Prostate gland (tissue), 2 donors: ENCODE results near the gene KCNMB4. TPM values are rescaled to one million over a fixed set of nuclear protein-coding genes. Genes with fewer than 3 reads are reported as not detected.

Experiments used
- DNase-seq: peaks from one replicate; pipeline ENCODE4 v3.0.0-alpha.2; 2019; ENCODE audit warnings: low spot score
- H3K27ac ChIP-seq, 2 donors: fragments of 200-600 bp; sonication (generic); 2 replicates each; pipeline ENCODE4 v1.5.1; 2017 to 2019
- H3K27me3 ChIP-seq: fragments of 200-600 bp; sonication (generic); replicated peaks from 2 replicates; pipeline ENCODE4 v1.5.1; 2019; ENCODE audit not compliant: insufficient read depth
- H3K36me3 ChIP-seq, 2 donors: fragments of 200-600 bp; sonication (generic); 1 replicate in 1 of 2; 2 replicates in 1 of 2; pipeline versions ENCODE4 v1.5.1 to v1.8.1; 2017 to 2019
- H3K4me1 ChIP-seq: fragments of 200-600 bp; sonication (generic); replicated peaks from 2 replicates; pipeline ENCODE4 v1.5.1; 2019
- H3K4me3 ChIP-seq, 2 donors: fragments of 200-600 bp; sonication (generic); 2 replicates each; pipeline ENCODE4 v1.5.1; 2017 to 2019
- H3K9me3 ChIP-seq: fragments of 200-600 bp; sonication (generic); 2 replicates; pipeline ENCODE4 v1.5.1; 2017
- POLR2A ChIP-seq: fragments of 450-650 bp; IDR thresholded peaks from one replicate; pipeline ENCODE4 v1.6.1; 2016; ENCODE audit warnings: antibody characterized with exemption, mild to moderate bottlenecking
- POLR2AphosphoS5 ChIP-seq: sonication (generic); formaldehyde crosslinking; IDR thresholded peaks from one replicate; pipeline ENCODE4 v1.6.1; 2017; ENCODE audit warnings: antibody characterized with exemption
- WGBS: methylation state at CpG from one replicate; pipeline ENCODE4 v1.1.5; 2018; 5-methylcytosine and 5-hydroxymethylcytosine counted together
- intact Hi-C: fragments of 100-400 bp; cut with DNase I; formaldehyde crosslinking; loops from one replicate; pipeline ENCODE4 v1.14.2; 2022
- total RNA-seq, 2 donors: library from RNA; depleted of rRNA; stranded (reverse); fragments of >200 nt; gene quantifications; one replicate each; pipeline ENCODE4 v1.1.0, GENCODE V29; 2016
- TF ChIP-seq, protein P1 (sequence below), 4 experiments: fragments of 200-600 bp in 2 of 4; fragments of 450-650 bp in 2 of 4; sonication (generic) in 2 of 4; IDR thresholded peaks; 1 replicate in 3 of 4; 2 replicates in 1 of 4; pipeline ENCODE4 v1.5.1; 2016 to 2019; ENCODE audit warnings: antibody characterized with exemption in 4 of 4, mild to moderate bottlenecking in 2 of 4, moderate library complexity in 2 of 4

The KCNMB4 gene
- total RNA-seq, 2 donors from 2014 or later = 1.5 to 4.8 TPM

DNA sequence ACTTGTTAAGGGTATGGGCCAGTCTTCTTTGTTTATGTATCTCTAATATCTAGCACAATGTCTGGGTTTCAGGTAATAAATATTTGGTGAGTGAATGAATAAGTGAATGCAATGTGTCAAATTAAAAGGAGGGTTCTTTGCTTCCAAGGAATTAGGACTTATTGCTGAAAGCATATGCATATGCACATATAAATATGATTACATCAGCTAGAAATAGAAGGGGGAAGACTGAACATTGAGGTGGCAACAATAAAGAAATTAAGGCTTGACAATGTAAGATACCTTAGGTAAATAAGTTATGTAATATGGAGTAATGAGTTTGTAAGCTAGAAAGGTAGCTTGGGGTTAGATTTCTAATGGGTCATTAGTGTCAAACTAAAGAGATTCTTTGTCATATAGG is 37.7 kb downstream of the KCNMB4 start:
- H3K36me3 ChIP-seq = no peaks in the 10 kb centered on the region
- no peak overlapping the region for H3K27ac ChIP-seq
- no peaks in the 10 kb centered on the region for H3K9me3 ChIP-seq
- intact Hi-C loops = no loop called here
- no peaks in the 10 kb centered on the region for H3K27me3 ChIP-seq
- TF ChIP-seq, protein P1, sequence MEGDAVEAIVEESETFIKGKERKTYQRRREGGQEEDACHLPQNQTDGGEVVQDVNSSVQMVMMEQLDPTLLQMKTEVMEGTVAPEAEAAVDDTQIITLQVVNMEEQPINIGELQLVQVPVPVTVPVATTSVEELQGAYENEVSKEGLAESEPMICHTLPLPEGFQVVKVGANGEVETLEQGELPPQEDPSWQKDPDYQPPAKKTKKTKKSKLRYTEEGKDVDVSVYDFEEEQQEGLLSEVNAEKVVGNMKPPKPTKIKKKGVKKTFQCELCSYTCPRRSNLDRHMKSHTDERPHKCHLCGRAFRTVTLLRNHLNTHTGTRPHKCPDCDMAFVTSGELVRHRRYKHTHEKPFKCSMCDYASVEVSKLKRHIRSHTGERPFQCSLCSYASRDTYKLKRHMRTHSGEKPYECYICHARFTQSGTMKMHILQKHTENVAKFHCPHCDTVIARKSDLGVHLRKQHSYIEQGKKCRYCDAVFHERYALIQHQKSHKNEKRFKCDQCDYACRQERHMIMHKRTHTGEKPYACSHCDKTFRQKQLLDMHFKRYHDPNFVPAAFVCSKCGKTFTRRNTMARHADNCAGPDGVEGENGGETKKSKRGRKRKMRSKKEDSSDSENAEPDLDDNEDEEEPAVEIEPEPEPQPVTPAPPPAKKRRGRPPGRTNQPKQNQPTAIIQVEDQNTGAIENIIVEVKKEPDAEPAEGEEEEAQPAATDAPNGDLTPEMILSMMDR (IDR thresholded peaks at IDR 0.05) = no peak
- no peak for TF ChIP-seq POLR2AphosphoS5
- TF ChIP-seq POLR2A = no peak
- H3K4me1 ChIP-seq = no peaks in the 10 kb centered on the region
- no peak overlapping the region for H3K4me3 ChIP-seq
- DNase-seq = no peak

DNA sequence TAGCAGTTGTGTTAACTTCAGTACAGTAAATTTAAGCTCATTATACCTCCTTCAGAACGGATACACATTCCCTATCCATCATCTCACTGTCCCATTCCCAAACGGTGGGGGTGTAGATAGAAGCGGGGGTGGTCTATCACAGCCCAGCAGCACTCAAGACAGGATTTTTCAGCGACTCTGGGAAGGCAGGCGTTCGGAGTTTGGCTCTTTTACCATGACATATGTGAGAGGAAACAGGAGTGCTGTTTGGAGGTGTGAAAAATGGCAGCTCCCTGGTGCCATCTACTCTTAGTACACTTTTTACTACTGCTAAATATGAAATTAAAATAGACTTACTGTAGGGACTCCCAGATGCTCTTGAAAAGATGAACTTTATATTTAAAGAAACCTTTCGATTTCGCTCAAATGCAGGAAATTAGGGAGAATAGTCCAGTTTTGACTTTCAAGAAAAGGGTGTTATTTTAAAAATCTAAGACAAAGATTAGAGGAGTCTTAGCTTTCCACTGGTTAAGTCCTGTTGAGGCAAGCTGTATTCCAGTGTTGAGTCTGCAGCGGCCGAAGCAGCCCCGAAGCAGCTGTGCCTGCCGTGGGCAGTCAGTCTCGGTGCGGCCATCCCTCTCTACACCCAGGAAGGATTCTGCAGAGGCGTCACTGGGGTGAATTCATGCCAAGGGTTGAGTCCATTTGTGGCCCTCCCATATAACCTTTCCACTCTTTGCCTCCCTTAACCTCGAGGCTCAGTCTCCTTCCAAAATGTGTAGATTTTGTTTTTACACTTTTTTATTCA is 42.1 kb downstream of the KCNMB4 start:
- intact Hi-C loops = no loop called here
- DNase-seq = no peak
- Histone ChIP-seq H3K9me3 (no peaks in the 10 kb centered on the region), H3K27ac (no peak overlapping the region), H3K36me3 (no peaks in the 10 kb centered on the region), H3K4me3 (no peak overlapping the region), H3K27me3 (no peaks in the 10 kb centered on the region), H3K4me1 (no peaks in the 10 kb centered on the region)
- no peak for TF ChIP-seq POLR2A
- WGBS = 94% methylated on average over 16 of the region's 16 CpGs

DNA sequence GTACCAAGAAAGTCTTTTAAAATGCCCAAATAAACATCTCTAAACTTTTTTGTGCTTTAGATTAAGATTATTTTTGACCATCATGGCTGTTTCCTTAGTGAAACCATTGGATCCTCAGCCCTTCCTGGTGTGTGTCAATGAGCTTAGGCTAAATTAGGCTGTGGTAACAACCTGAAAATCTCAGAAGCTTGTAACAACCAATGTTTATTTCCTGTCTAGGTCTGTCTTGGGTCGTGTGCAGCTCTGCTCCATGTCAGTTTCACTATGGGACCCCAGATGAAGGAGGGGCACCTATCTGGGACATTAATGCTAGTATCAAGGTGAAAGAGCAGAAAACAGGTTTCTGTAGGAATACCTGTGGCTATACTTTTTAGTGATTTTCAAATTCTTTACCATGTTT is 49.9 kb downstream of the KCNMB4 start:
- intact Hi-C loops = no loop called here
- TF ChIP-seq, protein P1 (IDR thresholded peaks at IDR 0.05) = no peak
- TF ChIP-seq POLR2AphosphoS5 (no peak), POLR2A (no peak)
- 36% methylated on average over 1 of the region's 1 CpG for WGBS
- Histone ChIP-seq H3K4me3 (no peak overlapping the region), H3K9me3 (no peaks in the 10 kb centered on the region), H3K27ac (no peak overlapping the region), H3K27me3 (no peaks in the 10 kb centered on the region), H3K36me3 (no peaks in the 10 kb centered on the region), H3K4me1 (no peaks in the 10 kb centered on the region)
- no peak for DNase-seq

- no peaks in the 10 kb centered on the region for H3K4me1 ChIP-seq
- TF ChIP-seq POLR2A (no peak), POLR2AphosphoS5 (no peak)
- TF ChIP-seq, protein P1 (IDR thresholded peaks at IDR 0.05) = no peak
- WGBS = 82% methylated on average over 3 of the region's 3 CpGs
Measured at GRCh38 chr12:70417121-70417520, 51.0 kb downstream of the KCNMB4 start.

DNA sequence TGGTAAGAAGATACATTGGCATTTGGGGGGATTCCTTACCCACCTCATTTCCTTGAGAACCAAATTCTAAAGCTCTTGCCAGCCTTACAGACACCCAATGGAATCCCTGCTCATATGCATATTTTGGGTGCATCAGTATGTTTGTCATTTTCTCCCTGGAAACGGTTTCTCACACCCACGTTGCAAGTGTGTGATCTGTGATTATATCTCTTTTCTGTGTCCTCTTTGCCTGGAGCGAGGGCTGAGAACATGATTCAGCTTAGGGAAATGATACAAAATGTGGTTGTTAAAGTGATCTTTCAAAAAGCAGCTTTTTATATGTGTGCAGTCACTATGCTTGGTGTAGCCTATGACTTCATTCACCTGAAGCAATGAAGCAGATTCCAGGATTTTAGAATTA is 52.0 kb downstream of the KCNMB4 start:
- H3K4me1 ChIP-seq = no peaks in the 10 kb centered on the region

More at GRCh38 chr12:70417121-70417520, 51.0 kb downstream of the KCNMB4 start:
- intact Hi-C loops = no loop called here
- Histone ChIP-seq H3K27ac (no peak overlapping the region), H3K36me3 (no peaks in the 10 kb centered on the region), H3K9me3 (no peaks in the 10 kb centered on the region), H3K27me3 (no peaks in the 10 kb centered on the region), H3K4me3 (no peak overlapping the region)
- DNase-seq = no peak

More for the DNA sequence above, 52.0 kb downstream of the KCNMB4 start:
- Histone ChIP-seq H3K36me3 (no peaks in the 10 kb centered on the region), H3K27me3 (no peaks in the 10 kb centered on the region), H3K4me3 (no peak overlapping the region), H3K27ac (no peak overlapping the region), H3K9me3 (no peaks in the 10 kb centered on the region)
- TF ChIP-seq, protein P1 (IDR thresholded peaks at IDR 0.05) = no peak
- TF ChIP-seq POLR2AphosphoS5 (no peak), POLR2A (no peak)
- DNase-seq = no peak
- intact Hi-C loops = no loop called here
- 47% methylated on average over 3 of the region's 3 CpGs for WGBS
